Breast epithelium (tissue), 3 donors: ENCODE measurements around the gene SPON1.

ENCODE experiments used
- CTCF ChIP-seq, 3 donors: fragments of 450-650 bp; IDR thresholded peaks; one replicate each; pipeline ENCODE4 v1.5.1; 2016 to 2017; ENCODE audit warnings: antibody characterized with exemption in 3 of 3, mild to moderate bottlenecking in 3 of 3, moderate library complexity in 3 of 3
- POLR2A ChIP-seq: fragments of 450-650 bp; IDR thresholded peaks from one replicate; pipeline ENCODE4 v1.6.1; 2016; ENCODE audit warnings: antibody characterized with exemption, mild to moderate bottlenecking, moderate library complexity

- TF ChIP-seq POLR2A (no peak), CTCF (IDR thresholded peaks at IDR 0.05) (no peak)
Observed at GRCh38 chr11:13963949-13964770, 1.6 kb downstream of the SPON1 start.
